GM11168 (cell line): ENCODE results near the gene TSHZ2.

ENCODE experiments used
- in situ Hi-C: fragments of 300-500 bp; cut with MboI; formaldehyde crosslinking; loops from one replicate; pipeline ENCODE4 v1.12.0; 2022; ENCODE audit warnings: low sequenced_read_pairs; ENCODE audit not compliant: unreplicated experiment

The TSHZ2 gene

DNA sequence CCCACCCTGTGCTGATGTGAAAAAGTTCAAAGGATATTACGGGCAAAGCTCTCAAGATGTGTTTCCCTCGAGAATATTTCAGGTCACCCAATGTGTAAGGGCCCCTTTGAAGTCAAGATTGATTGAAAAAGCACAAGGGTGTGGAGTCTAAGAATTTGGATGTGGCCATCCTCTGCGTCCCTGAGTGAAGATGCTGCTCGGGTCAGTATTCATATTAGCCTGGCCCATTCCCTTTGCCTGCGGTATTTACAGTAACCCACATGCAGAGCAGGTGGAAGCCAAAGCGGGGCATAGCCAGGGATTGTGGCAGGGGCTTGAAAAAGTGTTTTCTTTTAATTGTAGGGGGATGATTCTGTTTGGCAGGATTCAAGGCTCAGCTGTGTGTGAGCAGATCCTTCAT lies 211.0 kb downstream of the TSHZ2 start:
- in situ Hi-C loops: no loop called here

GRCh38 chr20:53186635-53187034 lies 214.5 kb downstream of the TSHZ2 start:
- in situ Hi-C loops: no loop called here

DNA sequence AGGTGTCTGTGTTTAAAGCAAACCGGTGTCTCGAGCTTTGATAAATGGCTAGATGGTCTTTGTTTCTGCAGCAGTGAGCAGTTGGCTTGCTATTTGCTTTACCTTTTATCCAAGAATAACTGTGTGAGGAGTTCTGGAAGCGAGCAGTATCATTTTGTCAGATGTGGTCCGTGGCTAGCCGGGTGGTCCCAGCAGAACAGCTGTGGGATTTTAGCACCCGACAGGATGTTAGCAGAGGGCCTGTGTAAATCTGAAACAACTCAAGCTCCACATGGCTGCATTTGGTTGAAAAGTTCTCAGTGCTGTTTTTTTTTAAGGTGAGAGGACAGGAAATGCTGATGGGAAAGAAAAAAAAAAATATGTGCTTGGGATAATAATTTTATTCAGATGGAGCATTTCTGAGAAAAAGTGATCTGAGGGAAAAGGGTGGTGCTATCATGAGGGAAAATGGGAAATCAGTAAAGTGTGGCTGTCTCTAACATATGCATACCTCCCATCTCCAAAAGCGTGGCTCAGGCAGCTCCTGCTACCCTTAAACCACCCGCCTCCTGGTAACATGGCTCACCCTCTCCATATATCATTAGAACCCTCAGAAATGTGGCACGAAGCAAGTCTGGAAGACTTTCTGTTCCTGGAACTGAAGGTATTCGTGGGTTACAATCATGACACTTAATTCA lies 215.4 kb downstream of the TSHZ2 start:
- in situ Hi-C loops: no loop called here

DNA sequence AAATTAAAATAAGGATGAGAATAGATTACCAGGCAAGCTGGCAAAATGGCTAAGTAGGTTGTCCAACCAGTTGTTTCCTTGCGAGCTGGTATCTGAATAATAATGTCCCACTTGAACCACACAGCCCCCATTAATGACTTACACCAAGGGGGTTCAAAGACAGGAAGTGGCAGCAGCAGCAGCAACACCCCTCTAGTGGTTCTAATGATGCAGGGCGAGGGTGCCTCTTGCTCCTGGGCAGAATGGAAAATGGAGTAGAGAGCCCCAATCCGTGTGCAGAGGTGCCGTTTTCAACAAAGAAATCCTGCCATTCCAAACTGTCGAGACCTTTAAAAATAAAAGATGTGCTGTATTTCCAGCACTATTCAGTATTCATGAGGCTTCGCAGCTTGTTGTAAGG lies 218.1 kb downstream of the TSHZ2 start:
- in situ Hi-C loops: no loop called here

DNA sequence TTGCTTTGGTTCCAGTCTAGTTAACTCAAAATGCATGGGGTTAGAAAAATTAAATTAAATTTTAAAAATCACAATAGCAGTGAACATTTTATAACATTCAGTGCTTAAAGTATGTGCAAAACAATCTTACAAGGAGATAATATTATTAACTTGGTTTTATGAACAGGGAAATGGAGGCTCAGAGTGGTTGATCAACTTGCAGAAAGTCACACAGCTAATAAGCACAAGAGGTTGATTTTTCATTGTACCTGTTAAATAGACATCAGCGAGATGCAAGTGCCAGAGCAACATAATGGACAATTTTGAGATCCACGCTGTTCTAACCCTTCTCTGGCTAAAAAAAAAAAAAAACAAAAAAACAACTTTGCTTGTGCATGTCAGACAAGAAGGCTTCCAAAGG lies 219.8 kb downstream of the TSHZ2 start:
- in situ Hi-C loops: no loop called here

GRCh38 chr20:53194306-53195290 lies 222.4 kb downstream of the TSHZ2 start:
- in situ Hi-C loops: no loop called here

- in situ Hi-C loops: no loop called here
Observed at GRCh38 chr20:53195876-53196610, 223.9 kb downstream of the TSHZ2 start.

- in situ Hi-C loops: no loop called here
Observed at GRCh38 chr20:53201588-53201987, 229.4 kb downstream of the TSHZ2 start.

DNA sequence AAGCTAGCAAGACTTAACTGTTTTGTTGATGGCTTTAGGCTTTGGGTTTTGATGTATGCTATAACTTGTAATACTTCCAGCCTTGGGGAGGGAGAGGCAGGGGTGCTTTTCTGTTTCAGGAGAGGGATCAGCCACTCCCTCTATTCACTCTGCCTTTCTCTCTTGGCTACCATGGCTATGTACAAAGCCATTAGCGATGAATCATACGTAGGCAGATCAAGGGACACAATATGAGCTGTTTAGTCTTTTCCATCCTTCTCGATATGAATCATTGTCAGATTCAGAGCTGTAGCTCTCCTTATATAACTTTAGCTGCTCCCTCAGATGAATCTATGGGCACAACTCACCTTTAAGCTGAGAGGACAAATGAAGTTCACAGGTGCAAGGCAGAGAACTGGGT lies 230.6 kb downstream of the TSHZ2 start:
- in situ Hi-C loops: no loop called here

GRCh38 chr20:53205046-53205445 lies 232.9 kb downstream of the TSHZ2 start:
- in situ Hi-C loops: no loop called here

GRCh38 chr20:53208110-53208832 lies 236.1 kb downstream of the TSHZ2 start:
- in situ Hi-C loops: no loop called here

DNA sequence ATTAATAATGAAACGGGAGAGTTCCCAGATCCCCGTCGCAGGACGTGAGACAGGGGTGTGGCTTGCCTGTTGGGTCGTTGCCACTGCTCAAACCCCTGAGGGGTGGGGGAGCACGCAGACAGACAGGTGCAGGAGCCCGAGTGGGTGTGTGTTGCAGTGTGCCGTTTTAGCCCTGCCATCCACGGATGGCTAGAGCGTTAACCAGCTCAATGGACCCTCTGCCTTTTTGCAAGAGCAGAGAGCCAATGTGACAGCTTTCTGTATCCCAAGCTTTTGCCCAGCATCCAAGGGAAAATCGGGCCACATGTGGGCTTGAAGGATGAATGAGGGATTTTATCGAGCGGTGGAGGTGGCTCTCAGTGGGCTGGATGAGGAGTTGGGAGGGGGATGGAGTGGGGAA lies 237.9 kb downstream of the TSHZ2 start:
- in situ Hi-C loops: no loop called here

DNA sequence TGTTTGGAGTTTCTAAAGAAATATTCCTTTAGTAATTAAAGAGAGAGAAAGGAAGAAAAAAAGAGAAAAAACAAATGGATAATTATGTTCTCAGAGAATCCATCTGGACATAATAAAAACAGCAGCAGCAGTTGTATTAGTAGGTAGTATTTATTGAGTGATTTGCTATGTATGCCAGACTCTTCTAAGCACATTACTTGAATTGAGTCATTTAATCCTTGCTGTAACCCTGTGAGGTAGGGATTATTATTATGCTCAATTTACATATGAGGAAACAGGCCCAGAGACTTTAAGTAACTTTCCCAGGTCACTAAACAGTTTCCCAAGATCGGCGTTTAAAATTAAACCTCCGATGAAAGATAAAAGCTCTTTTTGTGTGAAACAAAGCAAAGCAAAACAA lies 238.8 kb downstream of the TSHZ2 start:
- in situ Hi-C loops: no loop called here

DNA sequence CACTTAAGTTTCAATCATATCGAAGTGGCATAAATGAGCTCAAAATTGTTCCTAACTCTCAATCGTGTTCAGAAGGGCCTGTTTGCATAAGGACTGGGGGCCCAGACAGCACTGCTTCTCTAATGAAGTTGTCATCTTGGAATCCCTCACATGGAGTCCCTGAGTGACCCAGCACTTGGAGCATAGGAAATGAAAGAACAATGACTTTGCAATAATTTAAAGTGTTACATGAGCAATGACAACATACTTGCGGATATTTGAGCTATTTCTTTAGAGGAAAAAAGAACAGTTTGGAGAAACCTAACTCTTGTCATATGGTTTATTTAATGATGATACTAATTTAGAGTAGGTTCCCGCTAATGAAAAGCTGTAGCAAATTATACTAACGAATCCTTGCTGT lies 239.9 kb downstream of the TSHZ2 start:
- in situ Hi-C loops: no loop called here

GRCh38 chr20:53214392-53214791 lies 242.2 kb downstream of the TSHZ2 start:
- in situ Hi-C loops: no loop called here

DNA sequence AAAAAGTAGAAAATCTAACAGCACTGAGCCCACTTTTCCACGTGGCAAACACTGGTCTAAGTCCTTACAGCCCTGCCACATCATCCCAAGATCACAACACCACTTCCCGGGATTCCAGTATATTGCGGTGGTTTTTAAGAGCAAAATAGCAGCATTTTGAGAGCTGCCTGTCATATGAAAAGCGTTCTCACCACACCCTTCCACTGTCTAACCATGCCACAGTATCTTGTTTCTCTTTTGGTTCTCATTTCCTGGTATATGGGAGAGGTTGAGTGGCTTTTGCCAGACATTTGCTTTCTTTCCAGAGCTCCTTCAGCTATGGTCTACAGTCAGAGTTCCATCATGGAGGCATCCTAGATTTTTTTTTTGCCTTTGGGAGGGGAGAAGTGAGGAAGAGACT lies 243.0 kb downstream of the TSHZ2 start:
- in situ Hi-C loops: no loop called here

DNA sequence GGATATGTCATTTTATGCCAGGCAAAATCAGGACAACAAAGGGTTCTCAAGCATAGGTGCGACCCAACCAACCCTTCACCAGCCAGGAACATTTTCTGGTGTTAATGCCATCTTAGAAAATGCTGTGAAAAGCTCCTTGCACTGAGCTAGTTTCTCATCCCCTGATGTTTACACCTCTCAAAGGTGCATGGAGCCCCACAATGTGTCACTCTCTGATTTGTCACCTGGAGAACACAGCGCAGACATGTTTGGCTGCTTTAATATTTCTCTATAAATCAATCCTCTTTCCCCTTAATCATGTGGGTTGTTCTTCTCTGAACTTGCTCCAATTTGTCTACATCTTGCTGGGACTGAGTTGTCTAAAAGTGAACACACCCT lies 244.3 kb downstream of the TSHZ2 start:
- in situ Hi-C loops: no loop called here

DNA sequence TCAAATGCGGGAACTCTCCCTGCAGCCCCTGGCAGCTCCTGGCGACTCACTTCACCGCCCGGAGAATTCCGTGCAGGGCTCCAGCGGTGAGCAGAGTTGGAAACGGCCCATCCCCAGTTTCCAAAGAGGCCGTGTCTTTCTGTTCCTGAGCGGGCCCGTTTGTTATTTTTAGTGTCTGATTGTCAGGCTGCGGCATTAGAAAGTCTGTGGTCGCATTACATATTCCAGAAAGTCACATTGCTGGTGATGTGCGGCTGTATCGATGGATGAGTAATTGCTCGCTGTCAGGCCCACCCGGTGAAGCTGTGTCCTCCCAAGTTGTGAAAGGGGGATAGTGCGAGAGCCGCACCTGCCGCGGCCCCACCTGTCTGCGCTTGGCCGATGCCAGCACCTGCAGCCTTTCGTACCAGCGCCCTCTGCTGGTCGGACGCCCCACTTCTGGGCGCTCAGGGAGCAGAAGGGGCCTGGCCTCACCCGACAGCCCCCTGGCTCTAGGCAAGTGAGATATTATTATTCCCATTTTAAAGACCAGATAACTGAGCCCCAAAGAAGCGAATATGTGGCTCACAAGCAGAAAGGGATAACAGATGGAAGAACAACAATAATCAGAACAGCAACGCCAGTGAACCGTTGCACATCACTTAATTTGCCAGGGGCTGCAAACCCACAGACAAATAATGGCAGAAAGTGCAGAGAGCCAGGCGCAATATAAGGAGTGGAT lies 244.9 kb downstream of the TSHZ2 start:
- in situ Hi-C loops: no loop called here

- in situ Hi-C loops: no loop called here
Observed at GRCh38 chr20:53220482-53221307, 248.5 kb downstream of the TSHZ2 start.
